ENCODE data around the gene STAT4. TPM values are rescaled to one million over a fixed set of nuclear protein-coding genes. Genes with fewer than 3 reads are reported as not detected.

Gene STAT4
- total and polyA plus RNA-seq, 11 donors: 0.32 to 21.5 (median 1.9) TPM

DNA sequence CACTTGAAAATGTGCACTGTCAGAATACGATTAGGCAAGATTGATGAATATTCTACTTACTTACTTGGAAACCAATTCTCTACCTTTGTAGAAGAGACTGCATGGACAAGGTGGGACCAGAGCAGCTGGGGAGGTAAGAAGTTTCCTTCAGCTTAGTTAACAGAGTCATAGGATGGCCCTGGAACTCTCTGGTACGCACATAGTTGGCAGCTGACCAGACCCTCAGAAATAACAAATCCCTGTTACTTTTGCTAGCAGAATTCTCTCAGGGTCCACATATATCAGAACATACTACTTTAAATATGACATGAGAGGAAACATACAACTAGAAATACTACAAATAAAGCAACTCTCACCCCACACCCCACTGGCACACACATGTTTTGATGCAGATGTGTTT is 112.1 kb downstream of the STAT4 start:
- intact Hi-C loops (cut with DNase I): no loop called here
- DNase-seq (no peak), ATAC-seq (no peak)
- H3K9me3 ChIP-seq: no peaks in the 10 kb centered on the region
- H3K27ac ChIP-seq: peak overlapping the region in 1 of 12 donors; percentile 25
- no peak for TF ChIP-seq POLR2A (IDR thresholded peaks at IDR 0.05)
- no peak for TF ChIP-seq CTCF (IDR thresholded peaks at IDR 0.05)
- peaks cover 0 to 13% (median 0%) of the 10 kb centered on the region in 12 donors for H3K4me1 ChIP-seq
- no peak overlapping the region for H3K4me3 ChIP-seq
- 93 to 100% (median 96%) methylated on average over 2 of the region's 2 CpGs for WGBS, 4 donors
- H3K36me3 ChIP-seq: peaks cover 0 to 4% (median 0%) of the 10 kb centered on the region in 9 donors
- H3K27me3 ChIP-seq: no peaks in the 10 kb centered on the region

- intact Hi-C loops (cut with DNase I): no loop called here
- Histone ChIP-seq H3K4me3 (no peak overlapping the region), H3K27me3 (no peaks in the 10 kb centered on the region), H3K36me3 (peaks cover 0 to 4% (median 0%) of the 10 kb centered on the region in 9 donors), H3K4me1 (peaks cover 0 to 18% (median 0%) of the 10 kb centered on the region in 12 donors), H3K27ac (peak overlapping the region in 1 of 12 donors; percentile 25), H3K9me3 (no peaks in the 10 kb centered on the region)
- no peak for ATAC-seq
- no peak for DNase-seq
- TF ChIP-seq CTCF (IDR thresholded peaks at IDR 0.05) (no peak), POLR2A (IDR thresholded peaks at IDR 0.05) (no peak)
- WGBS, 4 donors: 65 to 83% (median 77%) methylated on average over 2 of the region's 2 CpGs
These were observed 112.5 kb downstream of the STAT4 start for GRCh38 chr2:191038241-191038725.

- intact Hi-C loops (cut with DNase I): no loop called here
- no peaks in the 10 kb centered on the region for H3K9me3 ChIP-seq
- DNase-seq (no peak), ATAC-seq (no peak)
- no peaks in the 10 kb centered on the region for H3K27me3 ChIP-seq
- WGBS, 4 donors: 88 to 94% (median 92%) methylated on average over 4 of the region's 4 CpGs
- no peak overlapping the region for H3K4me3 ChIP-seq
- H3K27ac ChIP-seq: no peak overlapping the region
- H3K4me1 ChIP-seq: peaks cover 0 to 24% (median 0%) of the 10 kb centered on the region in 12 donors
- H3K36me3 ChIP-seq: peaks cover 0 to 5% (median 0%) of the 10 kb centered on the region in 9 donors
- no peak for TF ChIP-seq CTCF (IDR thresholded peaks at IDR 0.05)
- no peak for TF ChIP-seq POLR2A (IDR thresholded peaks at IDR 0.05)
These were observed 113.4 kb downstream of the STAT4 start for GRCh38 chr2:191037351-191037750.

GRCh38 chr2:191036363-191036762 is 114.4 kb downstream of the STAT4 start:
- TF ChIP-seq POLR2A (IDR thresholded peaks at IDR 0.05) (no peak), CTCF (IDR thresholded peaks at IDR 0.05) (no peak)
- peaks cover 0 to 5% (median 0%) of the 10 kb centered on the region in 9 donors for H3K36me3 ChIP-seq
- no peaks in the 10 kb centered on the region for H3K27me3 ChIP-seq
- no peak overlapping the region for H3K4me3 ChIP-seq
- intact Hi-C loops (cut with DNase I): no loop called here
- no peak overlapping the region for H3K27ac ChIP-seq
- WGBS, 4 donors: 91 to 96% (median 92%) methylated on average over 2 of the region's 2 CpGs
- H3K4me1 ChIP-seq: peaks cover 0 to 30% (median 0%) of the 10 kb centered on the region in 12 donors
- no peak for DNase-seq
- no peaks in the 10 kb centered on the region for H3K9me3 ChIP-seq
- no peak for ATAC-seq

Data from heart left ventricle (tissue), 16 donors.